ENCODE results near the gene LAMB4. TPM values are rescaled to one million over a fixed set of nuclear protein-coding genes. Genes with fewer than 3 reads are reported as not detected.

Gene LAMB4
- total RNA-seq (under 0.01 and 0.17 TPM in 2 replicates), polyA plus RNA-seq (0.33 and 0.57 TPM in 2 replicates), polyA minus RNA-seq (ENCODE audit: low replicate concordance) (not detected in 2 replicates)
- polyA plus RNA-seq (2012) = 0.31 and 0.36 TPM in 2 replicates

GRCh38 chr7:108130261-108130660, at the start of gene LAMB4:
LAMB4 (minus strand) TSS chr7:108130361; CDS start chr7:108123164, 7,197 bp downstream.
- H3K4me2 ChIP-seq (ENCODE audit: extremely low read depth, insufficient read depth, low read length) = no peak within 1 kb of the TSS
- no peaks in the 10 kb centered on the region for H3K79me2 ChIP-seq (ENCODE audit: control insufficient read depth, insufficient read depth, low read length)
- H4K20me1 ChIP-seq (ENCODE audit: control insufficient read depth, extremely low read depth, insufficient read depth, low read length) = no peaks in the 10 kb centered on the region
- no peak within 1 kb of the TSS for H3K4me3 ChIP-seq (replicated peaks in 1 of 4; ENCODE audit: control extremely low read depth in 1 of 4, insufficient read depth in 1 of 4, low read depth in 3 of 4, low read length in 4 of 4)
- DNase-seq (ENCODE audit: low read depth in 2 of 2) = no peak
- H3K27me3 ChIP-seq (ENCODE audit: control insufficient read depth, insufficient read depth, low read length) = no peaks in the 10 kb centered on the region
- H3K9me3 ChIP-seq (ENCODE audit: control insufficient read depth, insufficient read depth, low read depth, low read length) = no peaks in the 10 kb centered on the region
- TF ChIP-seq CTCF (conservative IDR thresholded peaks at IDR 0.05 in 1 of 2, IDR thresholded peaks at IDR 0.05 in 1 of 2; ENCODE audit: low read depth in 1 of 2, low read length in 2 of 2) (no peak), EZH2 (IDR thresholded peaks at IDR 0.05; ENCODE audit: low read length, missing control alignments) (no peak)
- H2AFZ ChIP-seq (ENCODE audit: low read length) = no peak within 1 kb of the TSS
- no peak within 1 kb of the TSS for H3K27ac ChIP-seq (ENCODE audit: insufficient read depth, low read length)
- H3K4me1 ChIP-seq (ENCODE audit: control insufficient read depth, extremely low read depth, insufficient read depth, low read length) = no peaks in the 10 kb centered on the region
- H3K36me3 ChIP-seq (ENCODE audit: control insufficient read depth, insufficient read depth, low read length) = no peaks in the 10 kb centered on the region
- H3K9ac ChIP-seq (ENCODE audit: insufficient read depth, low read length) = no peak within 1 kb of the TSS

GRCh38 chr7:108178398-108178797, 48.2 kb upstream of the LAMB4 start:
- Histone ChIP-seq H3K4me3 (replicated peaks in 1 of 4; ENCODE audit: control extremely low read depth in 1 of 4, insufficient read depth in 1 of 4, low read depth in 3 of 4, low read length in 4 of 4) (no peak overlapping the region), H3K4me1 (ENCODE audit: control insufficient read depth, extremely low read depth, insufficient read depth, low read length) (no peaks in the 10 kb centered on the region), H3K27me3 (ENCODE audit: control insufficient read depth, insufficient read depth, low read length) (no peaks in the 10 kb centered on the region), H3K9ac (ENCODE audit: insufficient read depth, low read length) (no peak overlapping the region), H3K36me3 (ENCODE audit: control insufficient read depth, insufficient read depth, low read length) (no peaks in the 10 kb centered on the region), H3K4me2 (ENCODE audit: extremely low read depth, insufficient read depth, low read length) (no peak overlapping the region), H3K9me3 (ENCODE audit: control insufficient read depth, insufficient read depth, low read depth, low read length) (no peaks in the 10 kb centered on the region), H3K79me2 (ENCODE audit: control insufficient read depth, insufficient read depth, low read length) (no peaks in the 10 kb centered on the region), H3K27ac (ENCODE audit: insufficient read depth, low read length) (no peak overlapping the region), H2AFZ (ENCODE audit: low read length) (no peak overlapping the region), H4K20me1 (ENCODE audit: control insufficient read depth, extremely low read depth, insufficient read depth, low read length) (no peaks in the 10 kb centered on the region)
- DNase-seq (ENCODE audit: low read depth in 2 of 2) = no peak
- TF ChIP-seq CTCF (conservative IDR thresholded peaks at IDR 0.05 in 1 of 2, IDR thresholded peaks at IDR 0.05 in 1 of 2; ENCODE audit: low read depth in 1 of 2, low read length in 2 of 2) = no peak
- no peak for TF ChIP-seq EZH2 (IDR thresholded peaks at IDR 0.05; ENCODE audit: low read length, missing control alignments)

GRCh38 chr7:108171164-108171563, 41.0 kb upstream of the LAMB4 start:
- DNase-seq (ENCODE audit: low read depth in 2 of 2) = no peak
- H3K4me3 ChIP-seq (replicated peaks in 1 of 4; ENCODE audit: control extremely low read depth in 1 of 4, insufficient read depth in 1 of 4, low read depth in 3 of 4, low read length in 4 of 4) = no peak overlapping the region
- H3K36me3 ChIP-seq (ENCODE audit: control insufficient read depth, insufficient read depth, low read length) = no peaks in the 10 kb centered on the region
- H4K20me1 ChIP-seq (ENCODE audit: control insufficient read depth, extremely low read depth, insufficient read depth, low read length) = no peaks in the 10 kb centered on the region
- no peak for TF ChIP-seq EZH2 (IDR thresholded peaks at IDR 0.05; ENCODE audit: low read length, missing control alignments)
- TF ChIP-seq CTCF (conservative IDR thresholded peaks at IDR 0.05 in 1 of 2, IDR thresholded peaks at IDR 0.05 in 1 of 2; ENCODE audit: low read depth in 1 of 2, low read length in 2 of 2) = no peak
- H3K79me2 ChIP-seq (ENCODE audit: control insufficient read depth, insufficient read depth, low read length) = no peaks in the 10 kb centered on the region
- H3K4me2 ChIP-seq (ENCODE audit: extremely low read depth, insufficient read depth, low read length) = no peak overlapping the region
- H3K4me1 ChIP-seq (ENCODE audit: control insufficient read depth, extremely low read depth, insufficient read depth, low read length) = no peaks in the 10 kb centered on the region
- no peaks in the 10 kb centered on the region for H3K27me3 ChIP-seq (ENCODE audit: control insufficient read depth, insufficient read depth, low read length)
- no peak overlapping the region for H3K9ac ChIP-seq (ENCODE audit: insufficient read depth, low read length)
- H3K9me3 ChIP-seq (ENCODE audit: control insufficient read depth, insufficient read depth, low read depth, low read length) = no peaks in the 10 kb centered on the region
- no peak overlapping the region for H3K27ac ChIP-seq (ENCODE audit: insufficient read depth, low read length)
- no peak overlapping the region for H2AFZ ChIP-seq (ENCODE audit: low read length)
